ENCODE measurements around the gene TSPAN10. TPM values are rescaled to one million over a fixed set of nuclear protein-coding genes. Genes with fewer than 3 reads are reported as not detected.

Gene TSPAN10
- total and polyA plus RNA-seq, 7 donors, result 0.36 to 1.7 (median 0.66) TPM

GRCh38 chr17:81656118-81656743 is 19.2 kb downstream of the TSPAN10 start, which contains the start of gene PDE6G:
TSS of gene PDE6G (minus strand) at chr17:81656542. CDS start at chr17:81653305, 3,237 bp downstream.
- TF ChIP-seq EP300 (IDR thresholded peaks at IDR 0.05), result no peak
- TF ChIP-seq POLR2AphosphoS5 (IDR thresholded peaks at IDR 0.05), result no peak
- TF ChIP-seq CTCF (IDR thresholded peaks at IDR 0.05), result no peak
- TF ChIP-seq POLR2A (IDR thresholded peaks at IDR 0.05), result no peak
- no peak within 1 kb of the TSS for H3K27ac ChIP-seq
- DNase-seq, result peak; percentile 43
- 86 to 89% methylated on average over 15 of the region's 15 CpGs for WGBS, 2 donors
- no peak within 1 kb of the TSS for H3K4me3 ChIP-seq
- intact Hi-C loops (cut with DNase I), result no loop called here
- no peaks in the 10 kb centered on the region for H3K36me3 ChIP-seq
- H3K27me3 ChIP-seq, result peaks cover 5 to 37% (median 11%) of the 10 kb centered on the region in 3 donors
- no peaks in the 10 kb centered on the region for H3K4me1 ChIP-seq
- H3K9me3 ChIP-seq, result no peaks in the 10 kb centered on the region

GRCh38 chr17:81656835-81657234 is 19.8 kb downstream of the TSPAN10 start:
- no peaks in the 10 kb centered on the region for H3K36me3 ChIP-seq
- H3K27me3 ChIP-seq, result peaks cover 5 to 31% (median 5%) of the 10 kb centered on the region in 3 donors
- intact Hi-C loops (cut with DNase I), result no loop called here
- no peaks in the 10 kb centered on the region for H3K4me1 ChIP-seq
- no peak for DNase-seq
- H3K9me3 ChIP-seq, result no peaks in the 10 kb centered on the region
- no peak overlapping the region for H3K27ac ChIP-seq
- TF ChIP-seq POLR2AphosphoS5 (IDR thresholded peaks at IDR 0.05), result no peak
- TF ChIP-seq POLR2A (IDR thresholded peaks at IDR 0.05), result no peak
- TF ChIP-seq EP300 (IDR thresholded peaks at IDR 0.05), result no peak
- TF ChIP-seq CTCF (IDR thresholded peaks at IDR 0.05), result no peak
- 60 to 65% methylated on average over 4 of the region's 4 CpGs for WGBS, 2 donors
- no peak overlapping the region for H3K4me3 ChIP-seq

GRCh38 chr17:81659038-81659437 is 22.0 kb downstream of the TSPAN10 start:
- H3K27ac ChIP-seq, result no peak overlapping the region
- DNase-seq, result no peak
- H3K27me3 ChIP-seq, result peaks cover 0 to 15% (median 0%) of the 10 kb centered on the region in 3 donors
- H3K4me1 ChIP-seq, result no peaks in the 10 kb centered on the region
- WGBS, 2 donors, result 60 to 84% methylated on average over 5 of the region's 5 CpGs
- no peak overlapping the region for H3K4me3 ChIP-seq
- TF ChIP-seq POLR2A (IDR thresholded peaks at IDR 0.05) (no peak), CTCF (IDR thresholded peaks at IDR 0.05) (no peak), POLR2AphosphoS5 (IDR thresholded peaks at IDR 0.05) (no peak), EP300 (IDR thresholded peaks at IDR 0.05) (no peak)
- intact Hi-C loops (cut with DNase I), result no loop called here
- no peaks in the 10 kb centered on the region for H3K9me3 ChIP-seq
- no peaks in the 10 kb centered on the region for H3K36me3 ChIP-seq

- no peaks in the 10 kb centered on the region for H3K9me3 ChIP-seq
- 94% methylated on average over 9 of the region's 9 CpGs for WGBS, 2 donors
- no peak overlapping the region for H3K27ac ChIP-seq
- peaks cover 0 to 6% (median 5%) of the 10 kb centered on the region in 4 donors for H3K4me1 ChIP-seq
- H3K27me3 ChIP-seq, result peaks cover 0 to under 1% (median 0%) of the 10 kb centered on the region in 3 donors
- no peak for DNase-seq
- H3K36me3 ChIP-seq, result peaks cover 0 to 5% (median 0%) of the 10 kb centered on the region in 4 donors
- H3K4me3 ChIP-seq, result no peak overlapping the region
- intact Hi-C loops (cut with DNase I), result no loop called here
- no peak for TF ChIP-seq EP300 (IDR thresholded peaks at IDR 0.05)
- TF ChIP-seq CTCF (IDR thresholded peaks at IDR 0.05), result no peak
- no peak for TF ChIP-seq POLR2A (IDR thresholded peaks at IDR 0.05)
- no peak for TF ChIP-seq POLR2AphosphoS5 (IDR thresholded peaks at IDR 0.05)
Measured at GRCh38 chr17:81660441-81660840, 23.4 kb downstream of the TSPAN10 start.

Data from sigmoid colon (tissue), 7 donors.